GM12878 (cell line): ENCODE measurements around the gene SLC25A20. TPM values are rescaled to one million over a fixed set of nuclear protein-coding genes. Genes with fewer than 3 reads are reported as not detected.
A peak's percentile ranks its signal among the peaks of the same experiment; 100 is the strongest.

ENCODE experiments used
- EGR1 ChIP-seq, 2 experiments: IDR thresholded peaks; 1 replicate in 1 of 2; 2 replicates in 1 of 2; pipeline ENCODE4 v1.6.1; 2011 to 2012; ENCODE audit warnings: low read depth in 2 of 2, low read length in 2 of 2, borderline replicate concordance in 1 of 2, mild to moderate bottlenecking in 1 of 2, moderate library complexity in 1 of 2
- EP300 ChIP-seq, 2 experiments: fragments of 150-350 bp in 1 of 2; IDR thresholded peaks; 2 replicates each; pipeline ENCODE4 v1.6.1; 2011 to 2012; ENCODE audit warnings: low read depth in 2 of 2, low read length in 2 of 2, borderline replicate concordance in 1 of 2, improper control_type of control experiment in 1 of 2, inconsistent platforms in 1 of 2; ENCODE audit not compliant: control insufficient read depth in 1 of 2
- FOXK2 ChIP-seq: fragments of 450-650 bp; IDR thresholded peaks from 2 replicates; pipeline ENCODE4 v1.6.1; 2017; ENCODE audit warnings: mild to moderate bottlenecking, moderate library complexity
- FOXM1 ChIP-seq: IDR thresholded peaks from 2 replicates; pipeline ENCODE4 v1.6.1; 2012; ENCODE audit warnings: low read depth, mild to moderate bottlenecking, inconsistent platforms, low read length, moderate library complexity
- HDAC2 ChIP-seq: fragments of 200-600 bp; sonication (generic); IDR thresholded peaks from 2 replicates; pipeline ENCODE4 v1.6.1; 2017
- IRF3 ChIP-seq: fragments of 450-650 bp; IDR thresholded peaks from 2 replicates; pipeline ENCODE4 v1.6.1; 2014; ENCODE audit warnings: mild to moderate bottlenecking
- JUNB ChIP-seq: IDR thresholded peaks from 2 replicates; pipeline ENCODE4 v1.6.1; 2016; ENCODE audit warnings: antibody characterized with exemption, mild to moderate bottlenecking
- LARP7 ChIP-seq: fragments of 450-650 bp; IDR thresholded peaks from 2 replicates; pipeline ENCODE4 v1.6.1; 2017; ENCODE audit warnings: mild to moderate bottlenecking
- MYB ChIP-seq: fragments of 150-350 bp; IDR thresholded peaks from 2 replicates; pipeline ENCODE4 v1.6.1; 2014; ENCODE audit warnings: mild to moderate bottlenecking, low read depth, low read length, borderline replicate concordance
- NFYA ChIP-seq: IDR thresholded peaks from 2 replicates; pipeline ENCODE4 v1.6.1; 2011; ENCODE audit warnings: low read depth, mild to moderate bottlenecking, low read length, improper control_type of control experiment, borderline replicate concordance
- NR2C1 ChIP-seq: fragments of 450-650 bp; IDR thresholded peaks from 2 replicates; pipeline ENCODE4 v1.6.1; 2017; ENCODE audit warnings: antibody characterized with exemption, mild to moderate bottlenecking, moderate library complexity
- REST ChIP-seq: IDR thresholded peaks from 2 replicates; pipeline ENCODE4 v1.6.1; 2012; ENCODE audit warnings: mild to moderate bottlenecking, low read depth, low read length
- SMARCA5 ChIP-seq: fragments of 450-650 bp; IDR thresholded peaks from 2 replicates; pipeline ENCODE4 v1.6.1; 2017; ENCODE audit warnings: mild to moderate bottlenecking
- TCF3 ChIP-seq: IDR thresholded peaks from 2 replicates; pipeline ENCODE4 v1.6.1; 2012; ENCODE audit warnings: low read depth, mild to moderate bottlenecking, low read length, borderline replicate concordance; ENCODE audit not compliant: insufficient read depth
- USF2 ChIP-seq: IDR thresholded peaks from 2 replicates; pipeline ENCODE4 v1.6.1; 2011; ENCODE audit warnings: low read depth, low read length, improper control_type of control experiment, borderline replicate concordance
- ZBTB33 ChIP-seq: fragments of 450-650 bp; IDR thresholded peaks from 2 replicates; pipeline ENCODE4 v1.6.1; 2017; ENCODE audit warnings: mild to moderate bottlenecking
- polyA plus RNA-seq, 11 experiments: library from polyadenylated mRNA; depleted of rRNA in 4 of 11; unstranded in 6 of 11; stranded (reverse) in 5 of 11; fragments of >200 nt; fragmentation: Nextera tagmentation in 4 of 11; fragmentation: Illumina TruSeq in 1 of 11; extraction: Ambion mirVana in 4 of 11; extraction: Trizol in 1 of 11; gene quantifications; 1 replicate in 1 of 11; 2 replicates in 10 of 11; pipeline versions ENCODE4 v1.2.1 to v1.2.3, GENCODE V29; 2011 to 2016; ENCODE audit warnings: inconsistent platforms in 2 of 11, missing spikeins in 2 of 11, low read depth in 1 of 11
- total RNA-seq, 4 experiments: library from RNA; depleted of rRNA in 3 of 4; stranded (reverse); fragments of >200 nt in 3 of 4; fragmentation: Illumina TruSeq in 1 of 4; extraction: Trizol in 1 of 4; gene quantifications; 2 replicates each; pipeline versions ENCODE4 v1.2.1 to v1.2.3, GENCODE V29; 2013 to 2021
- TF ChIP-seq, protein P1 (sequence below): IDR thresholded peaks from 2 replicates; pipeline ENCODE4 v1.6.1; 2011; ENCODE audit warnings: borderline replicate concordance, low read depth, mild to moderate bottlenecking, moderate library complexity, low read length; ENCODE audit not compliant: insufficient read depth, poor library complexity, severe bottlenecking
- TF ChIP-seq, protein P2 (sequence below): IDR thresholded peaks from 2 replicates; pipeline ENCODE4 v1.6.1; 2012; ENCODE audit warnings: low read length, inconsistent platforms

Gene SLC25A20
- total and polyA plus RNA-seq, 10 of the 15 experiments (the other 5 are each of a cell fraction or from before 2014, with no cell fraction given): 12.9 to 38.6 (median 22.1) TPM

GRCh38 chr3:48847504-48848423 is 50.9 kb downstream of the SLC25A20 start, which contains the start of gene PRKAR2A (continued):
- TF ChIP-seq NR2C1: peak; percentile 30; the same call in 1 of the 2 replicates
- no peak for TF ChIP-seq EP300 (IDR thresholded peaks at IDR 0.05; ENCODE audit: borderline replicate concordance in 1 of 2, control insufficient read depth in 1 of 2, low read depth in 2 of 2, low read length in 2 of 2)
- TF ChIP-seq EGR1 (IDR thresholded peaks at IDR 0.05; ENCODE audit: borderline replicate concordance in 1 of 2, low read depth in 2 of 2, low read length in 2 of 2): peak; percentile 23 to 55; a peak in 2 of 3 replicates
- no peak for TF ChIP-seq NFYA
- no peak for TF ChIP-seq JUNB
- TF ChIP-seq FOXM1: no peak
- TF ChIP-seq IRF3: no peak
- no peak for TF ChIP-seq HDAC2
- TF ChIP-seq MYB: no peak
- no peak for TF ChIP-seq TCF3
- TF ChIP-seq SMARCA5: 0 out of 2 replicates have a peak, but pooled peaks have one; percentile 43
- TF ChIP-seq, protein P1, sequence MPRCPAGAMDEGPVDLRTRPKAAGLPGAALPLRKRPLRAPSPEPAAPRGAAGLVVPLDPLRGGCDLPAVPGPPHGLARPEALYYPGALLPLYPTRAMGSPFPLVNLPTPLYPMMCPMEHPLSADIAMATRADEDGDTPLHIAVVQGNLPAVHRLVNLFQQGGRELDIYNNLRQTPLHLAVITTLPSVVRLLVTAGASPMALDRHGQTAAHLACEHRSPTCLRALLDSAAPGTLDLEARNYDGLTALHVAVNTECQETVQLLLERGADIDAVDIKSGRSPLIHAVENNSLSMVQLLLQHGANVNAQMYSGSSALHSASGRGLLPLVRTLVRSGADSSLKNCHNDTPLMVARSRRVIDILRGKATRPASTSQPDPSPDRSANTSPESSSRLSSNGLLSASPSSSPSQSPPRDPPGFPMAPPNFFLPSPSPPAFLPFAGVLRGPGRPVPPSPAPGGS: no peak
- no peak for TF ChIP-seq USF2
- TF ChIP-seq, protein P2, sequence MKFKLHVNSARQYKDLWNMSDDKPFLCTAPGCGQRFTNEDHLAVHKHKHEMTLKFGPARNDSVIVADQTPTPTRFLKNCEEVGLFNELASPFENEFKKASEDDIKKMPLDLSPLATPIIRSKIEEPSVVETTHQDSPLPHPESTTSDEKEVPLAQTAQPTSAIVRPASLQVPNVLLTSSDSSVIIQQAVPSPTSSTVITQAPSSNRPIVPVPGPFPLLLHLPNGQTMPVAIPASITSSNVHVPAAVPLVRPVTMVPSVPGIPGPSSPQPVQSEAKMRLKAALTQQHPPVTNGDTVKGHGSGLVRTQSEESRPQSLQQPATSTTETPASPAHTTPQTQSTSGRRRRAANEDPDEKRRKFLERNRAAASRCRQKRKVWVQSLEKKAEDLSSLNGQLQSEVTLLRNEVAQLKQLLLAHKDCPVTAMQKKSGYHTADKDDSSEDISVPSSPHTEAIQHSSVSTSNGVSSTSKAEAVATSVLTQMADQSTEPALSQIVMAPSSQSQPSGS: no peak
- no peak for TF ChIP-seq FOXK2
- peak; percentile 88; the same call in 1 of the 2 replicates for TF ChIP-seq LARP7
- TF ChIP-seq REST: no peak
- no peak for TF ChIP-seq ZBTB33
